Myocyte (in vitro differentiated cells): ENCODE data around the gene EIF2AK2. TPM values are rescaled to one million over a fixed set of nuclear protein-coding genes. Genes with fewer than 3 reads are reported as not detected.

Source experiments
- DNase-seq: peaks from one replicate; pipeline ENCODE4 v3.0.0-alpha.2; 2012; ENCODE audit warnings: low read depth
- total RNA-seq: library from RNA; depleted of rRNA; stranded (reverse); fragments of >200 nt; gene quantifications from 2 replicates; pipeline ENCODE4 v1.2.3, GENCODE V29; 2014

EIF2AK2 gene
- total RNA-seq, 1 donor from 2014 or later, result 31.1 TPM

DNA sequence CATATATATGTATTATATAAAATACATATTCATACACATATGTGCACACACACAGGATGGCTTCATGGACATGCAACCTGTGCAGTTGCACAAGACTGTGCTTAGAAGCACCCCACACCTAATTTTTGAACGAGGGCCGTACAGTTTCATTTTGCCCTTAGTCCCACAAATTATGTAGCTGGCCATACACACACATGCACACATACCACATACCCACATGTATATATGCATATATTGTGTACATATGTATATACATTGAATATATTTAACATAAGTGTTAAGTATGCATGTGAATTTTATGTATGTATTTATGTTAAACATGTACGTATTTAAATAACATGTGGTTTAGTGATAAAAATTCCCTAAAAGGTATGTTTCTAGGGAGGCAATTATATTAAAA lies 54.2 kb downstream of the EIF2AK2 start:
- no peak for DNase-seq

DNA sequence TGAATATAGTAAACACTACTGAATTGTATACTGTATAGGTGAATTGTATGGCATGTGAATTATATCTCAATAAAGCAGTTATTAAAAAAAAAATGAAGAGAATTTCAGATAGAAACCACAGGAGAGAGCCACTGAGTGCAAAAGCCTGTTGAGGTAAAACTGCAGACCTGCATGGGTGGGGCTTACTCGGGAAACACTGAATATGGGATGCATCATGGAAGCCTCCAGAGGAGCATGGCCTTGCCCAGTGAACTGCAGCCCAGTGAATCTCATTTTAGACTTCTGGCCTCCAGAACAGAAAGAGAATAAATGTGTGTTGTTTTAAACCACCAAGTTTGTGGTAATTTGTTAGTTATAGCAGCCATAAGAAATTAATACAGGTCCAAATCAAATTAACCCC lies 56.7 kb downstream of the EIF2AK2 start:
- no peak for DNase-seq

DNA sequence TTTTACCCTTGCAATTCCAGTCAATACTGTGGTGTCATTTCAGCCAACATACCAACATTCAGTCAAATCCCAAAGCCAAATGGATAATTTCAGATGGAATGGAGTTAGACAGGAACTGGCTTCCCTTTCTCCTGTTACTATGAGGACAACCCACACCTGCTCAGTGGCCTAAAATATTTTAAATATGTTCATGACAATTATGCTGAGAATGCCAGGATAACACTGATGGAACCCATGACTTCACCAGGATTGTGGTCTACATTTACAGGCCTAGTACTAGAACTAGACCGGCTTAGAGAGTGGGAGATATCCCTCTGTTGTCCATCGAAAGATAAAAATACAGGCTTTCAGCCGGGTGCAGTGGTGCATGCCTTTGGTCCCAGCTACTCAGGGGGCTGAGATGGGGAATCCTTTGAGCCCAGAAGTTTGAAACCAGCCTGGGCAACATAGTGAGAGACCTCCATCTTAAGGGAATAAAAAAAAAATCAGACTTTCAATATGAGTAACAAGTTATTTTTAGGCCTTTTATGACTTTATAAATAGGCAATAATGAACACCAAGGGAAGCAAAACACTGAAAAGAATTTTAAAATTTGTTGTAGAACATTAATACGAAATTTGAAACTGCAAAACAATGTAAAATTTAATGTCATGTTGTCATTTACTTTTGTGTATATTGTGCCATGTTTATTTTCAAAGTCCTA lies 58.2 kb downstream of the EIF2AK2 start:
- peak; percentile 68 for DNase-seq

- DNase-seq, result no peak
Observed at GRCh38 chr2:37096568-37096967, 60.2 kb downstream of the EIF2AK2 start.

DNA sequence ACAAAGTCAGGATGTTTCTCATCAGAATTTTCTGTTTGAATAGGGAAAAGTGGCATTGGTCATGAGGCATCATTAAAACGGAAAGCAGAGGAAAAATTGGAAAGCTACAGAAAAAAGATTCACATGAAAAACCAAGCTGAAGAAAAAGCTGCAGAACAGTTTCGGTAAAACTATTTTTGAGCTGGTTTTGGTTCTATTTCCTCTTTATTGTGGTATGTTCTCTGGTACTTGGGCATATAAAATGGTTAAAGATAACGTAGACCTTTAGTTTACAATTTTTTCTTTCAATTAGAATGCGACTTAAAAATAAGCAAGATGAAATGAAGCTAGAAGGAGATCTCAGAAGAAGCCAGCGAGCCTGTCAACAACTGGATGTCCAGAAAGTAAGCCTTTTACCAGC lies 64.9 kb downstream of the EIF2AK2 start:
- DNase-seq, result no peak

GRCh38 chr2:37090019-37090477 lies 66.7 kb downstream of the EIF2AK2 start:
- no peak for DNase-seq

DNA sequence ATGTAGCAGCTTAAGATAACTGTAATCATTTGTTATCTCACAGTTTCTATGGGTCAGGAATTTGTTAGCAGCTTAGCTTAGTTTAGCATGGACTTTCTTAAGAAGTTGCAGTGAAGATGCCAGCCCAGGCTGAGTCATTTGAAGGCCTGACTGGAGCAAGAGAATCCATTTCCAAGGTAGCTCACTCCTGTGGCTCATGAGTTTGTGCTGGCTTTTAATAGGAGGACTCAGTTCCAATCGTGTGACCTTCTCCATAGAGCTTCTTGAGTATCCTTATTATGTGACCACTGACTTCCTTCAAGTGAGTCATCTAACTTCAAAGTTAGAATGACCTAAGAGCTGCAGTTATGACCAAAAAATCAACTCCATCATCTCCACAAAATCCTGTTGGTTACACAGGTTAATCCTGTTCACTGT lies 71.0 kb downstream of the EIF2AK2 start:
- DNase-seq, result no peak

- no peak for DNase-seq
Observed at GRCh38 chr2:37084797-37085196, 72.0 kb downstream of the EIF2AK2 start.

DNA sequence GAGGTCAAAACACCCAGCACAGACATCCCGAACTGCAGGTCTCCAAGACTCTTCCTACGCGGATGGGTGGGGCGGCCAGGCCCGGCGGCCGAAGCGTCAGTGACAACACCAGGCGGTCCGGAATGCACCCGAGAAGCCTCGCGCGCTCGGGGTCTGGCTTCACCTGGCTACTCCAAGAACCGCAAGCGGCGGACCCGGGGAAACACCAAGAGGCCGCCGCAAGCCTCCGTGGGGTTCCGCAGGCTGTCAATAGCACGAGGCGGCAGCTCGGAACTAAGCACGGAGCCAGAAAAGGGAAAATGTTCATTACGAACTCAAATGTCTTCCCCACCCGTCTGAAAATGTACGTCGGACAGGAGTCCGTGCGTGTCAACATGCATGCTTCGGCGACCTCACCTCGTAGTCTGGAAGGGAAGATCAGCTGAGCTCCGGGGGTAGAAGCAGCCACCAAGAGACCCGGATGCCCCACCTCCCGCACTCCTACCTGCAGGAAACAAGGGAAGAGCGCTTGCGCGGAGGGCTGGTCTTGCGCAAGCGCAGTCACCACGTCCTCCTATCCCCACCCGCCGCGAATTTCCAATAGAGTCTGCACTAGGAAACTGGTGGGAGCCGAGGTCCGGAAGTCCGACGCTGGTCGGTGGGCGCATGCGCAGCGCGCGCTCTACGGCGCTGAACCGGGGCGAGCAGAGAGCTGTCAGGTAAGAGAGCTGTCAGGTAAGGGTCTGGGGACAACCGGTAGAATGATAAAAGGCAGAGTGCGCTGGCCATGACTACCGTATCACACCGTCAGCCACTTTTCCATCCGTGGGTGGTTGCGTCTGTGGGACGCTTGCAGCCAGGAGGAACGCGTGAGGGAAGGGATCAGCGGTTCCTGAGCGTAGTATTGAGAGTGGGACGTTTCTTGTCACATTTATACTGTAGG lies 72.6 kb downstream of the EIF2AK2 start, which contains the start of the genes GPATCH11 and HEATR5B:
TSS of gene GPATCH11 (plus strand) at position 646 of the 922 bp plus-strand sequence. CDS start 3,864 bp downstream, outside the sequence.
TSS of gene HEATR5B (minus strand) at position 500 of the 922 bp plus-strand sequence. CDS start 958 bp downstream, outside the sequence.
- DNase-seq, result peak; percentile 97

DNA sequence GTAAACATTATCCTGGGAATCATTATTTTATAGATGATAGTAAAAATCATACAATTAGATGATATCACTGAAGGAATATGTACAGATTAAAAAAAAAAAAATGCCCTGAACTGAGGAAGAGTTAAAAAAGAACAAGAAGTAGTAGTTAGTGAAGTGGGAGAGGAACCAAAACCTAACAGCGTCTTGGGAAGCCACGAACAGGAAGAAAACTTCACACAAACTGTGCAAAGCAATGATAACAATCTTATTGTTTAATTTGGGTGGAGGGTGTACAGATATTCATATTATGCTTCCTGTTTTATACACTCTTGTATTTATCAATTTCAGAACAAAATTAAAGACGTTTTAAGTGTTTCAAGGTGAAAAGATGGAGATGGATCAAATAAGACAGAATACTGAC lies 76.1 kb downstream of the EIF2AK2 start:
- no peak for DNase-seq

DNA sequence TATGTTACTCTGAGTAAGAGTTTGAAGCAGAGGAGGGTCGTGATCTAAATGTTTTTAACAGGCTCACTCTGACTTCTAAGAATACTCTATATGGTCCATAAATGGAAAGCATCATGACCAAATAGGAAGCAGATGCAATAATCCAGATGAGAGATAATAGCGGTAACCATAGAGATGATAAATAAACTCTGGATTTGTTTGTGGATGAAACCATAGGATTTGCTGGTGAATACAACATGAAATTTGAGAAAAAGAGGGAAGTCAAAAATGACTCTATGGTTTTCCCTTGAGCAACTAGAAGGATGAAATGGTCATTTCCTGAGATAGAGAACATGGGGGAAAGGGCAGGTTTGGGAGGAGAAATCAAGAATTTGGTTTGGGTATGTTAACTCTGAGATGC lies 76.5 kb downstream of the EIF2AK2 start:
- DNase-seq, result no peak

DNA sequence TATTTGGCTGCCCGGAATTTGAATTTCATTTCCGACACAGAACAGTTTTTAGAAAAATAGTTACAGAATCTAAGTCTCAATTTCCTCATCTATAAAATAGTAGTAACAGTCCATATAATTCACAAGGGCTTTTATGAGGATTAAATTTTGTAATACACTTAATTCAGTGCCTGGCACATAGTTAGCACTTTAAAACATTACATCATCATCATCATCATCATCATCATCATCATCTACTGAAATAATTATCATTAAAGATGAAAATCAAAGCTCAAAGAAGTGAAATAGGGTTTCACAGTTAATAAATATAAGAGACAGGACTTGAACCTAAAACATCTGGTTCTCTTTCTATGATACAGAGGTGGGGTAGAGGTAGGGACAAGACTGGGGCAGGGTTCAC lies 85.8 kb downstream of the EIF2AK2 start:
- DNase-seq, result no peak

DNA sequence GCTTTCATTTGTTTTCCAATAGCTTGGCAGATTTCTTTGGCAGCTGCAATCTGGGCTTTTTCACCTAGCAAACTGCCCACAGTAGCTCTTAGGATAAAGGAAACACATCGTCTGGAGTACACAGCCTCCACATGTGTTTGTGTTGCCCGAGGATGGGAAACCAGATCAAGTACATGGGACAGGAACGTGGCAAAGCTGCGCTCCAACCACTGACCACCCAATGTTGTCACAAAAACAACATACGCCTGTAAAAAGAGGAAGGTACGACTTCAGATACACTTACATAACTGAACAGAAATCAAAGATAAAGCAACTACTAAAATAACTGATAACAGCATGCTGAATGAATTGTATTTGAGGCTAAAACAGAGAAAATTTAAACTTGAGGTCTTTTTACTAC lies 88.1 kb downstream of the EIF2AK2 start:
- no peak for DNase-seq

DNA sequence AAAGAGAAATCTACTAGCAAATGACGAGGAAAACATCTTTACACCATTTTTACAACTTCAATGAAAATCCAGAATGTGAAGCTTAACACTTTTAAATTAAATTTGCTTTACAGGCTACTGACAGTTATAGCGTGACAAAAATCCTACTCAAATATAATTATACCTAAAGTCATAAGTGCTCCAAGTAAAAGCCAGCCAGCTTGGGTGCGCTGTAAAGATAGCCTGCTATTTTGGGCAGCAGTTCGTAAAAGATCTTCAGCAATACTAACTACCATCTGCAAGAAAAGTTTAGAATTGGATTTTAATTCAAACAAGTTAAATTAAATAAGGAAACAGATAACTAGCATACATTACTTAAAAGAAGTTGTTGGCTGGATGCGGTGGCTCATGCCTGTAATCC lies 95.0 kb downstream of the EIF2AK2 start:
- DNase-seq, result no peak

GRCh38 chr2:37061013-37061711 lies 95.6 kb downstream of the EIF2AK2 start:
- DNase-seq, result no peak

GRCh38 chr2:37060446-37060845 lies 96.3 kb downstream of the EIF2AK2 start:
- no peak for DNase-seq

DNA sequence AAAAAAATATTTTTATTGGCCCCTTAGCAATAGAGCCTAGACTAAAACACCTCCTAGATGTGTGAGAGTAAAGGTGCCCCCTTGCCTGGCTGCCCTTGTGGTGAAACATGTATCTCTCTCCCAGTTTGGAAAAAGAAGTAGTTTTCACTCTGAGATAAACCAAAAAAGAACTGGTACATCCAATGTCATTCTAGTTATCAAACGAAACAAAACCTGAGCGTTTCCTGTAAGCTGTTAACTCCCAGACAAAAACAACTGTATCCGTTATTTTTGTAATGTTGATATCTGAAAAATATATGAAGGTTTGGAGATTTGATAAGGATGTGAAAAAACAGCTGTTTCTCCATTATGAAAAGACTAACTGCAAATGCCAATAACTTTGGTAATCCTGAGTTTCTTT lies 96.9 kb downstream of the EIF2AK2 start:
- DNase-seq, result no peak

- no peak for DNase-seq
Observed at GRCh38 chr2:37052600-37053332, 104.0 kb downstream of the EIF2AK2 start.
